NCI-H2227 (cell line): ENCODE data around the gene PMVK.
"Not testable (repeated sequence)": the region's sequence is repeated elsewhere in the genome, so short reads cannot be mapped to it uniquely, and the experiment has no call there.

Source experiments
- DNase-seq: peaks from one replicate; lab custom pipeline; 2025; ENCODE audit not compliant: unreplicated experiment; lab: John Stamatoyannopoulos, UW

The PMVK gene

GRCh38 chr1:154925335-154926170 lies 11.0 kb downstream of the PMVK start:
- no peak for DNase-seq

GRCh38 chr1:154923695-154924094 lies 12.8 kb downstream of the PMVK start:
- DNase-seq, result no peak

GRCh38 chr1:154913273-154913672 lies 23.2 kb downstream of the PMVK start:
- DNase-seq, result no peak

GRCh38 chr1:154912755-154913154 lies 23.8 kb downstream of the PMVK start:
- no peak for DNase-seq

- DNase-seq, result no peak
These were observed 24.6 kb downstream of the PMVK start for GRCh38 chr1:154911691-154912550.

GRCh38 chr1:154910851-154911250 lies 25.7 kb downstream of the PMVK start:
- no peak for DNase-seq

- no peak for DNase-seq
These were observed 27.6 kb downstream of the PMVK start for GRCh38 chr1:154908937-154909336.

GRCh38 chr1:154908129-154908528 lies 28.4 kb downstream of the PMVK start:
- not testable (repeated sequence) for DNase-seq

GRCh38 chr1:154906621-154907081 lies 29.9 kb downstream of the PMVK start:
- DNase-seq, result no peak

- no peak for DNase-seq
These were observed 33.5 kb downstream of the PMVK start for GRCh38 chr1:154902938-154903566.

GRCh38 chr1:154901591-154901990 lies 34.9 kb downstream of the PMVK start:
- no peak for DNase-seq

GRCh38 chr1:154899041-154899440 lies 37.5 kb downstream of the PMVK start:
- no peak for DNase-seq

- DNase-seq, result no peak
These were observed 39.7 kb downstream of the PMVK start for GRCh38 chr1:154896771-154897286.

GRCh38 chr1:154895798-154896197 lies 40.7 kb downstream of the PMVK start:
- DNase-seq, result no peak

- no peak for DNase-seq
These were observed 45.1 kb downstream of the PMVK start for GRCh38 chr1:154891452-154891851.

GRCh38 chr1:154888757-154889156 lies 47.8 kb downstream of the PMVK start:
- no peak for DNase-seq

- no peak for DNase-seq
These were observed 50.1 kb downstream of the PMVK start for GRCh38 chr1:154886281-154887015.

- DNase-seq, result peak; percentile 45
These were observed 51.4 kb downstream of the PMVK start for GRCh38 chr1:154884869-154885701.
